ENCODE results near the gene PICK1. TPM values are rescaled to one million over a fixed set of nuclear protein-coding genes. Genes with fewer than 3 reads are reported as not detected.

The PICK1 gene
- total RNA-seq, 1 donor from 2014 or later = 24.9 TPM

DNA sequence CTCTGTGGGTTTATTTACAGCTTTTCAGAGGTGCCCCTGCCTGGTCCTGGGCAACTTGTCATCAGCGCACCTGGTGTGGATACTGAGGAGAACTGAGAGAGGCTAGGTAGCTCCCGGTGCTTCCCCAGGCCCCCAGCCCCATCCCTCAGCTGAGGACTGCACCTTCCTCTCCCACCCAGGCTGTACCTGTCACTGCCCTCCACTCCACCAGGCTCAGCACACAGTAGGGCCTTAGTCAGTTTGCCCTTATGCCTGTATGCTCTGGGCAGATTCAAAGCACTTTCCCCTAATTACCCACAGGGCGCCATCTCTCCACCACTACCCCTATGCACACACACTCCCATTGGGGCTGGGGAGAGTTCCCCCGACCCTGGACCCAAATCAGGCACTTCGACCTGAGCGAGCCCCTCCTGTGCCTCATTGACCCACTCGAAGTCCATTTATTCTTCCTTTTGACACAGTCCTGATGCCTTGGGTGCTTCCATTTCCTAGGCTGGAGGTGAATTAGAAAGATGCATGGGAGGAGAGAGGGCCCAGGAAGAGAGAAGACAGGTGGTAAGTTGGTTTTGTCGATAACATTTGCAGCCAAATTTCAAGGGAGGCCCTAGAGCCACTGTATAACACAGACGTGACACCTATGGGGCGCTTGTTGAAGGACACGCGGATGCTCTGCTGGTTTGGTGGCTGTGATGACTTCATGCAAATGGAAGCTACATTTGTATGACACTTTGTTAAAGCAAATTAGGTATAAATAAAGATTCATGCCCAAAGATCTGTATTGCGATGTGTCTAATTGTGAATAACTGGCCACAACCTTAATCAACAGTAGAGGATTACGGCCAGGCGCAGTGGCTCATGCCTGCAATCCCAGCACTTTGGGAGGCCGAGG, 13.8 kb upstream of the PICK1 start:
- no peak for FAIRE-seq
- no peak for DNase-seq (ENCODE audit: low spot score in 2 of 2)

DNA sequence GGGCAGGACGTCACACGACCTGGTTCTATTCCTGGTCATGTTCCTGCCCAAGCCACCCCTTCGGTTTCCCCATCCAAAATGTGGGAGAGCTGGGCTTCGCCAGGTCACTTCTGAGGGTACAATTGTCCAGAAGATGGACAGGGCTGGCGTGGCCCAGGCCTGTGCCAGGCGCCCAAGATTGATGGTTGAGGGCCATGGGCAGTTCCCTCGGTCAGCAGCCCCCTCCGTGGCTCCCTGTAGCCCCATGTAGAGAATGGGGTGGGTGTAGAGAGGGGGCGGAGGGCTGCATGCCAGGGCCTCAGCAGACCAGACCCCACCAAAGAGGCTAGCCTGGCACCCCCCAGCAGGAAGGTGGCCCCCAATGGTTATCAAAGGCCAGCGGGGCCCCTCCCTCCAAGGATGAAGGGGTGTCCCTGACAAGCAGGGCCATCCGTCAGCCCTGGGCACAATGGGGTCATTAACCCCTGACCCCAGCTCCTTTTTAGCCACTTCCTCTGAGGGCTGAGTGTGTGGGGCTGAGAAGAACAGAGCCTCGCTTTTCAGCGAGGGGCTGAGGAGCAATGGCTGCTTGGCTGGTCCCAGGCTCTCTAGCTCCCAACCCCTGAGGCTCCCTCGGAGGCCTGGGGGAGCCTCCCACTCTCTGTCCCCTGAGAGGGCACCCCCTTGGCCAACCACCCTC, 11.0 kb upstream of the PICK1 start:
- DNase-seq (ENCODE audit: low spot score in 2 of 2) (no peak), FAIRE-seq (no peak)

DNA sequence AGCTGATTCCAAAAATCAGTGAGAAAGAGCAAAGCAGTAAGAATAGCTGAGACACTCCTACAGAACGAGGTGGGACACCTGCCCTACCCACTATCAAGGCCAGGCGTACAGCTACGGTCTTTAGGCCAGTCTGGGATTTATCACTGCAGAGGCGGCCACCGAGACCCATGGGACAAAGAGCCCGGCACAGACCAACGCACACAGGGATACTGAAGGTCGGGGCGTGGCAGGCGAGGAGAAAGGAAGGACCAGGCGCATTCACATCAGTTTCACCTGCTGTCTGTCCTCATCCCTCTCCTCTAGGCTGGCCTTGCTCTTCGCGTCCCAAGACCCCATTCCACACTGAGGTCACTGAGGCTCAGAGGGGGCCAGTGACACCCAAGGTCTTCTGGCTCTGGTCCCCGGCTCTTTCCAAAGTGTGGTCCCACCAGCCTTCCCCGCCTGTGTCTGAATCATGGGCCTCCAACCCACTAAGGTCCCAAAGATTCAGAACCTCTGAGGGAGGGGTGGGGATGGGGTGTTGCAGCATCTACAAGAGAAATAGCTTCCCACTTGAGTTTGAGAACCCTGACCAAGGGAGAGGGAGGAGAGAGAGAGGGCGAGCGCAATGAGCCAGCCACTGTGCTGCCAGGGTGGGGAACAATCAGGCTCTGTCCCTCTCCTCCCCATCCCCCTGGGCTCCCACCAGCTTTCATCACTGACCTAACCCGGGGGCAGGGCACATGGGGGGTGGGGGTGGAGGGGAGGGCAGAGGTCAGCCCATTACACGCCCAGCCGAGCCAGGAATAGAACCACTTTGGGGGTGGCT, 7.2 kb upstream of the PICK1 start:
- no peak for FAIRE-seq

DNA sequence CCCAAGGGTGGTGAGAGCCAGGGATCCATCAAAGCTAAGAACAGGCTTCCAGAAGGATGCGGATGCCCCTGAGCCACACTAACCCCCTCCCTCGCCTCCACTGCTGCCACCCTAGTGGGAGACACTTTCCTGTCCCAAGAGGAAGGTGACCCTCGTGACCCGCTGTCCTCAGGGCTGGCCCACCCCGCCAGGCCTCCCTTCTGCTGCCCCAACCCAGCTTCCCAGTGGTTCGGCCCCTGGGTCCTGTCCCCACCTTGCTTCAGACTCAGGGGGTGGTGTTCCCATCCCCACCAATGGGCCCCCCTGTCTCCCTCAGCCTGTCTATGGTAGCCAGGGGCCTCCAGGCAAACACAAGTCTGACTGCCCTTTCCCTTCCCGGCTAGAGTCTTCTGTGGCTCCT, 6.5 kb upstream of the PICK1 start:
- DNase-seq (ENCODE audit: low spot score in 2 of 2) (no peak), FAIRE-seq (no peak)

More for the DNA sequence above, 7.2 kb upstream of the PICK1 start:
- DNase-seq (ENCODE audit: low spot score in 2 of 2) = no peak

DNA sequence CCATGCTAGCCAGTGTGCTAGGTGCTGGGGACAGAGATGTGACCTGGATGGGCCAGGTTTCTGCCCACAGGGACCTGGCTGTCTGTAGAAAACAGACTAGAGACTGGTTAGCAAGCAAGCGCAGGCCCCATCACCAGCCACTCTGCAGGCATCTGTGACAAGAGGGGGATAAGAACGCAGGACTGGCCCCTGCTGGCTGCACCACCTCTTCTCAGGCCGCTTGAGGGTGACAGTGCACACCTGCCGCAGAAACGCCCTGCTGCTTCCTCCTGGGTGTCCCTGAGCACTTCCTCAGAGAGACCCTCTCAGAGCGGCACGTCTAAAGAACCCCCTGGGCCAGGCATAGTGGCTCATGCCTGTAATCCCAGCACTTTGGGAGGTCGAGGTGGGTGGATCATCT, 5.9 kb upstream of the PICK1 start:
- DNase-seq (ENCODE audit: low spot score in 2 of 2) (no peak), FAIRE-seq (no peak)

DNA sequence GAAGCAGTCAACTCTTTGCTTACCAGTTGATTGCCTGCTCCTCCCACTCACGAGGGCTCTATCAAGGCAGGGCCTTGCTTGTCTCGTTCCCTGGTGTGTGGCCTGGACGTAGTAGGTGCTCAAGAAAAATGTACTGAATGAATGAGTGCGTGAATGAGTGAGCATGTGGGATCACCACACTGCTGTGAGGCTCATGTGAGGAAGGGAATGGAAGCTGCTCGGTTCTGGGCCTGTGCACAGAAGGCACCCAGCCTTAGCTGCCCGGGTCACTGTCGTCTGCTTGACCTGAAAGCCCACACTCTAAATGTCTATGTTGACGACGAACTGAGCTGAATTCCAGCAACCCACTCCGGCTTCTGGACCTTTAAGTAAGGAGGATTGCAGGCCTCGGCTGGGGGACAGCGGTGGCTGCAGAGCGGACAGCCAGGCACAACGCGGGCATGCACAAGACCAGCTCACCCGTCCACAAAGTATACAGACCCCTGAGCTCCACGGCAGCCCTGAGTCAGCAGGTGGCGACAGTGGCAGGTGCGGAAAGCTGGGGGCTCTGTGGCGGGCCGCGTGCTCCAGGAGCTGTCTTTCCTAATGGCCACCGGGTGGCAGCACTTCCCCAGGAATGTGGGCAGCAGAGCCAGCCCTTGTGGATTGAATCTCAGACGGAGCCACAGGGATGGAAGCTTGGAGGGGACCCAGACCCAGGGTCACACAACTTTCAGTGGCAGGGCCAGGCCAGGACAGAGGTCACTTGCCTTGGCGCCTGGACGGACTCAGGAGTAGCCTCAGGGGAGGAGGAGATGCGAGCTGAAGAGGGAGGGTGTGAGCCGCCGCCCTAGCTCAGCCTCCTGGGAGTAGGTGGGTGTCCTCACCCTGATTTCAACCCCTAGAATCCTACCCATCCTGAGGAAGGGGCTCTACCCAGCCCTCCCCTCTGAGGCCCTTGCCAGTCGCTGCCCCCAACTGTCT, 5.0 kb upstream of the PICK1 start:
- DNase-seq (ENCODE audit: low spot score in 2 of 2) (peak; percentile 67 to 93), FAIRE-seq (no peak)

DNA sequence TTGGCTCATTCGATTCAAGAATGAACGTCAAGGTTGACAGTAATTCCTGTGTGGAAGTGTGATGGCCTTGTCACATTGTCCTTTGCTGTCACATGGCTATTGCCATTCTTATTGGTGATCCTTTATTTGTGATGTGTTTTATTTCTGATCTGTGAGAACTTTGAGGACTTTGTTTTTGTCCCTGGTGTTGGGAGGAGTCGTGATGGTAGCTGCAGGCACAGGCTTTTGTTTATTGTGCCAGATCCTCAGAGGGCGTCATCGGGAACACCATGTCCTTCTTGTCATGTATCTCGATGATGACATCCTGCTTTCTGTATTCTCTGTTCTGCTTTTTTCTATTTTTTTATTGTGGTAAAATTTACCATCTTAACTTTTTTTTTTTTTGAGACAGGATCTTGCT, 5.6 kb downstream of the PICK1 start:
- DNase-seq (ENCODE audit: low spot score in 2 of 2) (no peak), FAIRE-seq (peak; percentile 57)

DNA sequence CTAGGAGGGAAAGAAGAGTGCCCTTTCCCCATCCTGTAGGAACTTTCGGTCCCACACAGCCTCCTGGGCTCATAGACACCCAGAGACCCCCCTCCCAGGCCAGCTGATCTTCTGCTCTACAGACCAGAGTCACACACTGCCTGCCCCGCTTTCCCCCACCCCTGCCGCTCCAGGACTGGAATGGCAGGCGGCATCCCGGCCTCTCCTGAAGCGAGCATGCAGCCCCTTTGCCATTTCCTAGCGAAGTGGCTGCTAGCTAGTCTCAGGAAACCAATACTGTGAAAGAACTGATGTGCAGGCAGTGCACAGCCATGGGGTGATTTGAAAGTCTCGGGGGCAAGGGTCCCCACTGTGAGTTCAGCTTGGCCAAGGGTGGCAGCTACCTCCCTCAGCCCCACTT, 8.3 kb downstream of the PICK1 start:
- FAIRE-seq (no peak), DNase-seq (ENCODE audit: low spot score in 2 of 2) (no peak)

DNA sequence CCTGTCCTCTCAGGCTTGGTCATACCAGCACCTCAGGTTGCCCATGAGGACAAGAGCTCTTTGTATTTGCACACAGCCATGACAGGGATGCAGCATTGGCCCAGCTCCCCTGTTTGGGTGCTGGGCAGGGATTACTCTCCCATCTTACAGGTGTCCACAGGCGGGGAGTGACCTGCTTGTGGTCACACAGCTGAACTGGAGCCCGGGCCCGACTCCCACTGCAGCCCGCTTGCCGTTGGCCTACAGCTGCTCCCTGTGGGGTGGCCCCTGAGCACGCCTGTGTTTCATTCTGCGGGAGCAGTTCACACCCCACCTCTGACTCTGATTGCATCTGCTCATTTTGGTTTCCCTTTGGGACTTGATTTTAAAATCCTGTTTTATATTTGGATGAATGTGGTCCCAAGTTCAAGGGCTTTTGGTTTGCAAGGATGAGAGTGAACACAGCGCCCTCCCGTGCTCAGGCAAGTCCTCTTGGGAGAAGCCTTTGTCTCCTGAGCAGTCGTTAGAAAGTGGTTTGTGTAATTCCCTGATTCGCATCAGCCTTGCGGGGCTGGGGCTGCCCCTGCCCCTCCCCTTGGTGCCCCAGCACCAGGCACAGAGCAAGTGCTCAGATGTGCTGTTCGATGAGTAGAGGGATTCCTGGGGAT, 9.3 kb downstream of the PICK1 start:
- no peak for DNase-seq (ENCODE audit: low spot score in 2 of 2)
- no peak for FAIRE-seq

DNA sequence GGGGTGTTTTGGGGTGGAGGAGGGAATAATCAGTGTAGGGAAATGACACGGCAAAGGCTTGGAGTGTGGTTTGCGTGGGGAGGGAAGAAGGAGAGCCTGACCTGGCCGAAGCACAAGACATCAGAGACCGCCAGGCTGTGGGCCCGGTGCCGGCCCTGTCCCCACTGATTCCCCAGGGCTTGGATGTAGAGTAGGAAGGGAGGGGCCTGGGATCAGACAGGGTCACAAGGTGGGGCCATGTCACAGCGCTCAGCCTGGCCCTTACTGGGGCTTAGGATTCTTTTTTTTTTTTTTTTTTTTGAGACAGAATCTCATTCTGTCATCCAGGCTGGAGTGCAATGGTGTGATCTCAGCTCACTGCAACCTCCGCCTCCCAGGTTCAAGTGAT, 9.8 kb downstream of the PICK1 start:
- FAIRE-seq = no peak
- no peak for DNase-seq (ENCODE audit: low spot score in 2 of 2)

DNA sequence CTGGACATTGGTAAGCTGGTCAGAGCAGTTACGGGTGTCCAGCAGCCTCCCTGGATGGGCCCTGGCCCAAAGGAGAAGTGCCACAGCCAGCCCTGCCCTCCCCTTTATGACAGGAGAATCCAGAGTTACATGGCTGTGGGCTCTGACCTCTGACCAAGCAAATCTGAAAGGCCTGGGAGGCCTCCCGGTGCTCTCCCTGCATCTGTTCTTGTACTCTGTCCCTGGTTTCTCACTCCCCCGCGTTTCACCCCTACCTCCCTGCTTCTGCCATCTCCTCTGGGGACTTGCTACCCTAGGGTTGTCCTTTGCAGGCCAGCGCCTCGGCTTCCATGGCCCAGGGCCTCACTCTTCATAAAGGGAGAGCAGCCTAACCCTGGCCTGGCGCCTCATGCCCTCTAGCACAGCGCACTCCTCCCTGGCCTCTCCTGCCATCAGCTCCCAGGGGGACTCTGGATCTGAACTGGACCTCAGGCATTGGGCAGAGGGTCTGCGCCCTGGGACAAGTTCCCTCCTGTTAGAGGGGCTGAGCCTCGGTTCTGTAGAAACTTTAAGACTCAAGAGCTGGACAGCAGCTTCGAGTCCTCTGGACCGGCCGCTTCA, 10.7 kb downstream of the PICK1 start:
- no peak for FAIRE-seq
- no peak for DNase-seq (ENCODE audit: low spot score in 2 of 2)

DNA sequence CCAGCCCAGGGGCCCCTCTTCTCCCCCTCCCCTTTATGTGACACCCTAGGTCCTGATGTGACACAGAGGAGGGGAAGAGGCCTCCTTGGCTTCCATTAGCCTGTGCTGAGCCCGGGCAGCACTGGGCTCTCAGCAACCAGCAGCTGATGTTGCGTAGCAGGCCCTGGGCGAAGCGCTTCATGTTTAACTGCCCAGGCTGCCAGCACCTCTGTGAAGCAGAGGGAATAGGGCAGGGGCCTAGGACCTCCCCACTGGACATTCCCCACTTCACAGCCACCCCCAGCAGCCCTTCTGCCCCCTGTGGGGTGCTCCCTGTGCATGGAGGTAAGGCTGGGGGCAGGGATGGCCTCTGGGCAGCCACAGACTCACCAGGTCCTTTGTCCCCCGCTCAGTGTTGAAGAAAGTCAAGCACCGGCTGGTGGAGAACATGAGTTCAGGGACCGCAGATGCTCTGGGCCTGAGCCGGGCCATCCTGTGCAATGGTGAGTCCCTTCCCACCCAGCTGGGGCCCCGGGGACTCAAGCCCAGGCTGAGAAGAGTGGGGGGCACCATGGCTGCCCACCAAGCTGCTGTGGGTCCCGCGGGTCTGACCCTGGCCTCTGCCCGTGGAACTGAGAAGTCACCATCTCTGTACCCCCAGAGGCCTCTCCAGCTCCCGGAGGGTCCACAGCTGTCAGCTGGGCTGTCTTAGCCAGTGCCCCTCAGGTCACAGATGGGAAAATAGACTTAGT, 11.6 kb downstream of the PICK1 start:
- DNase-seq (ENCODE audit: low spot score in 2 of 2) (no peak), FAIRE-seq (no peak)

DNA sequence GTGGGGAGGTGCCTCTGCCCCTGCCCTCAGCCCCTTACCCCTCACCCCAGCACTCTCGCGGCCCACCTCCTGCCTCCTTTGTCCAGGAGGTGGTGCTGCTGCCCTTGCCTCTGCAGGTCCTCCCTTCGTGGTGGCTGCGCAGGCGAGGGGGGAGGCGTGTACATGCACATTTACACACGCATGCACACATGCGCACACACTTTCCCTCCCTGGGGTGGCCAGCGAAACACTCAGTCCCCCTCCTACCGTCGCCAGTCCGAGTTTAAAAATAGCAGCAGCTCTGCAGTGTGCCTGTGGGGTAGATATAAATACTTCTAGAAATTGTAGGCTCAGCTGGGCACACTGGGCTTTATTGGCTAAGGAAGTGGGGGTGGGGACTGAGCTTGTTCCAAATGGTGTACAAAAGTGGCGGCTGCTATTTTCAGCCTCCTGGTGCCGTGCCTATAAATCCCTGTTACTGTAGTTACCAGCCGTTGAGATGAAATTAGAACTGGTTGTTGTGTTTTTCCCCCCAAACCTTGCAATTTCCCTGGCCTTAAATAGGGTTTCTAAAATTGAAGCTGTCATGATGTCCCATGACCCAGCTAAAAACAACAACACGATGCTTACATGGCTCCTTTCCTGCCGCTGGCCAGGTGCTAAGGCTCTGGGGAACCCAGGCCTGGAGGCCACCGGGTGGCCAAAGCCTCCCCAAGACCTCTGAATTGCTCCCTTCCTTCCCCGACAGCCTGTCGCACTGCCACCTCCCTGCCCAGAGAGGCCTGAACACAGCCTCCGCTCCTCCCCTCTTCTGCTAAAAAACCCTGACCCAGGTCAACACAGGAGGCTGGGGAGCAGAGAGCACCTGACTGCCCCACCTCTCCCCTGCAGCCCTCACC, 12.4 kb downstream of the PICK1 start:
- peak in 1 of 2 donors; percentile 79 for DNase-seq (ENCODE audit: low spot score in 2 of 2)
- no peak for FAIRE-seq

DNA sequence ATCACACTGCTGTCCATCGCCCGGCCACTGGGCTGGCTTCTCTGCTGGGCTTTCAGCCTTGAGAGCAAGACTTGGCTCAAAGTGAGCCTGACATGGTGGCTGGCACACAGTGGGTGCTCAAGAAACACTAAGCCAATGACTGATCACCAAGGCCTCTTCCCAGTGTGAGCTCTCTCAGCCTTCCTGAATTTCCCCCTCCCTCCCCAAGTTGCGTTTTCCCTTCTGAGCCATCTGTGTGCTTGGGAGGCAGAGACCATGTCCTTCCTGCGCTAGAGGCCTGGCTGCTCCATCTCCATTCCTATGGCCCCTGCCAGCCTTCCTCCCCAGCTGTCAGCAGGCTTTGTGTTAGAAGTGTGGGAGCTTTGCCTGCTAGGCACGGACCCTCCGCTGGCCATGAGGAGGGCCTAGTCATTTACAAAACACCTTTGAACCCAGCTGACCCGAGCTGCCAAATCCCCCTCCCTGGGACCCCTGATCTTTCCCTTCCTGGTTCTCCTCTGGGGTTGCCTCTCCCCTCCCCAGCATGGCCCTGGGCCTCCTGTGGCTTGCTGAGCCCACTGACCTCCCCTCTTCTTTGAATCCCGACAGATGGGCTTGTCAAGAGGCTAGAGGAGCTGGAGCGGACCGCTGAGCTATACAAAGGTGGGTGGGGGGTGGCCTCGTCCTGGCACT, 13.2 kb downstream of the PICK1 start:
- DNase-seq (ENCODE audit: low spot score in 2 of 2) (no peak), FAIRE-seq (no peak)

DNA sequence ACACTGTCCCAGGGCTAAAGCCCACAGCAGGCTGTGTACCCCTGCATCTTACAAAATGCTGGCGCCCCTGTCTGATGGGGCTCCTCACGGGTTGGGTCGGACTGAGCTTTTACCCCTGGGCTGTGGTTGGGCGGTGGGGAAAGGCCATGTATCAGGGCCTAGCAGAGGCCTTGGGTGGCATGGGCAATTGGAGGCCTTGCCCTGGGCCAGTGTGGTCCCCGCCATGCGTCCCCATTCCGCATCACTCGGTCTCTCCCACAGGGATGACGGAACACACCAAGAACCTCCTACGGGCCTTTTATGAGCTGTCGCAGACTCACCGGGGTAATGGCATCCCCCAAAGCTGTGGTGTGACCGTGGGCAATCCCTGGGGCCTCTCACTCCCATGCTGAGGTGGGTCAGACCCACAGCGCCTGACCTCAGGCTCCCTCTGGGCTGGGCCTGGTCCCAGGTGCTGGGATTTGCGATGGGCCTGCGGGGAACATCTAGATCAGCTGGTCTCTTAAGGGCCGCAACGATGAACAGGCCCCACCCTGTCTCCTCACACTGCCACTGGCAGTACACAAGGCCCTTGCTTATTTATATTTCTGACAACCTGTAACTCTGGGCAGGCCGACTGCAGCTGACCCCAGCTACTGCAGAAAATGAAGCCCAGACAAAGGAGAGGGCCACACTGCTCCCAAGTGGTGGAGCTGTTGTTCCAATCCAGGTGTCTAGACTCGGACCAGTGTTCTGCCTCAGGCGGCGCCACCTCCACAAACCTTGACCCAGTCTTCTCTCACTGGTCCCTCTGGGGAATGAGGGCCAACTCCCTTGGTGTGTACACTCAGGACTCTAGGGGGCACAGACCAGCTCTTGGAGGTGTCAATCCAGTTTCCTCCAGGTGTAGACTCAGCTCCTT, 14.5 kb downstream of the PICK1 start:
- FAIRE-seq (no peak), DNase-seq (ENCODE audit: low spot score in 2 of 2) (no peak)

Data from frontal cortex (tissue), 4 donors.